T follicular helper cell (primary cell): Measurements from ENCODE around the gene KL.

Experiments
- DNase-seq: peaks from one replicate; pipeline ENCODE4 v3.0.0-alpha.2; 2020; ENCODE audit warnings: low read depth

The KL gene

DNA sequence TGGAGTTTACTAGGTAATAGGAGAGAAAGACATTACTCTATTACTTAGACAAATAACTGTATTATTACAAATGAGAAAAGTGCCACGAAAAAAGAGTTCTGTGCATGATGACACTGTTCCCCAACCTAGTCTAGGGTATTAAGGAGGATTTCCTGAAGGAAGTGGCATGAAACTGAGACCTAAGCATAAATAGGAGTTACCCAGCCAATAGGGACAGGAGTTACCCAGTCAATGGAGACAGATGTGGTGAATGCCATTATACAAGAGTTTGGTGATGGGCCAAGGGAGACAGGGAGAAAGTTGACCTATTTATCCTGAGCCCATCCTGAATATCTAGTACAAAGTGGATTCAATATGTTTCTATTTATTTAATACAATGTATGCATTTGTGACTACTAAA lies 65.4 kb downstream of the KL start:
- no peak for DNase-seq

DNA sequence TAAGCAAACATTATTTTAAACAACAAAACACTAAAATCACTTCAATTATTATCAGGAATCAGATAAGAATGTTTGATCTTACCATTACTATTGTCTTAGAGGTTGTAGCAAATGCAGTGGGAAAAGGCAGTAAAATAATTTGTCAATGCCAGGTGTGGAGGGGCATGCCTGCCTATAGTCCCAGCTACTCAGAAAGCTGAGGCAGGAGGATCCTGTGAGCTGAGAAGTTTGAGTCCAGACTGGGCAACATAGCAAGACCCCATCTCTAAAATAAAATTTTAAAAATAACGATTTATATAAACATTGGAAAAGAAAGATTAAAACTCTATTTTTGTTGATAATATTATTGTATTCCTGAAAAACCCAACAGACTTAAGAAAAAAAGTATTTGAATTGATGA lies 66.8 kb downstream of the KL start:
- no peak for DNase-seq

DNA sequence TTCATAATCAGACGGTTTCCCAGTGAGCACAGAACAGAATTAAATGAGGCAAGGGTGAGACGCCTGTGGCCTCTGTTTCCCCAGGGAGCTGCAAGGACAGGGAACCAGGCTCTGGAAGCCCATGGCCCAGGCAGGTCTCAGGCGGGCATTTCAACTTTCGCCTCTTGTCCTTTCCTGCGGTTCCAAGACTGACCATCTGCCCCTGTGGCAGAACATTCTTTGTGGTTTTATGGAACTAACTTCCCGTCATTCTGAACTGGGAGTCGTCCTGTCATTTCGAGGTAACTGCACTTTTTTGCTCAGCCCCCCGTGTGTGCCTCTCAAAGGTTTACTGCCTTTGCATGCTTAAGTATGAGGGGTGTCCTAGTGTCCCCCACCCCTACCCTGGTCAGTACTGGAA lies 70.9 kb downstream of the KL start:
- DNase-seq, result no peak

DNA sequence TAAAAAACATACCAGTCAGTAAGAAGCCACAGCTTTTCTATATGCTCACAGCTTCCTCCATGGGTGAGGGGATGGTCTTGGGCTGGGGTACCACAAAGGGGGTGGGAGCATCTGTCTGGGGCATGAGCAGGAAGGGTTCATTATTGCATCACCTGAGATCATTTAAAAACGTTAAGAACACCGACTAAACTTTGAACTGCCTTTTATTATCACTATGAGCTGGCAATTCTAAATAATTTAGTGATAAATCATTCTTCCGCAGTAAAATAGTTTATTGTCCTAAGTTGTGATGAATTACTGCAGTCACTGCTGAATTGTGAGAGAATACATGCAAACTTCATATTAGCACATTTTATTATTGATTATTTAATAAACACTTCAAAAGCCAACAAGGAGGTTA lies 71.6 kb downstream of the KL start:
- DNase-seq, result no peak

DNA sequence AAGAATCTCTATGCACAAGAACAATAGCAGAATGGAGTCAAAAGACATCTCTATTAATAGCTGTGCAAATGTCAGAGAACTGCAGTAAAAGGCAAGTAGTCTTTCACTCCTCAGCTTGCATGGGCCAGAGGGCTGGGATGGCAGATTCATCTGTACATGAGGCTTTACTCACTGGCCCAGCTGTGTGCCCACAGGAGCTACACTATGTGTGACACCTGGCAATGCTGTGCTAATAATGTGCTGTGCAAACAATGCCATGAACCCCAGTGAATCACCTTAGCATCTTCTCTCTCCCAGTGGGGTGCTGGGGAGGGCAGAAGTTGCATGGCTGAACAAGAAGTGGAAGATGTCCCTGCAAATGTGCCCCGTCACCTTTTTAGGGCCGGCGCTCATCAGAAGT lies 73.1 kb downstream of the KL start:
- DNase-seq, result no peak

DNA sequence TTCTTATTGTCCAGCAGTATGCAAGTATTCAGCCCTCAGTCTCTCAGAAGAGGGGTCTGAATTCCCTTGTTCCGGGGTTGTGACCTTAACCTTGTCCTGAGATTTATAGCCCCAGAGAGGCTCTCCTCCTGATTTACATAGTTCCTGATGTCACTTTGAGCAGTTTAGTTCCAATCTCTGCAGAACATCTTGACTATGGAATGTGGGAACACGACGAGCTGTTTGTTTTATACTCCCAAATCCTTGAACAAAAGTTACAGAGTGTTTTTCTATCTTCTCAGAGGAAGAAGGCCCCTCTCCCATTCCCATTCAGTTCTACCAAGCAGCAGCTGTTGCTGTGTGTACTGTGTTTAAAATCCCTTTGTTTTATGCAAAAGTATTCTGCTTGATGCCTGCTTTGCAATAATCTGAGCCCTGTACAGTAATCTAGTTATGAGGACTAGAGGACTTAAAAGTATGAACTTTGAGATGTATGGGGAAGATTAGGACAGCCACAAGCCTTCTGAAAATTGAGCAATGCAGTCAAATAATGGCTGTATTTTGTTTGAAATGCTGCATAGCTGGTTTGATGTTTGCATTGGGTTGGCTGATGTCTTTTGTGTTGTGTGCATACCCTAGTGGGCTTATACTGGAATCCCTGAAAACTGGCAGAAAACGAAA lies 74.7 kb downstream of the KL start:
- no peak for DNase-seq

DNA sequence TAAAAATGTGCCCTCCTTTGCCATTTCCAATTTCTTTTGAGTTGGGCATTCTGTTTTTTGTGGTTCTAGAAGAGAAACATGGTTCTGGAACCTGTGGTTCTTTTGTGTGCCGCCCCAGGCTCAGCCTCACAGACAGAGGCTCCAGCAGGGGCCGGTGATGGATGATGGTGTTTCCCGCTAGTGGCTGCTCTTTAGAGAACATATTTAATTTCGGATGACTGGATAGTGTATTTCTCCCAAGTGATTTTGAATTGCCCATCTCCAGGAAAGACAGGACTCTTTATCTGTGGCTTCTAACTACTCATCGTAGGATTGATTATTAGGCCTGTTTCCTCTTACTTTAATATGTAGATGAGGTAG lies 75.2 kb downstream of the KL start:
- DNase-seq, result no peak

DNA sequence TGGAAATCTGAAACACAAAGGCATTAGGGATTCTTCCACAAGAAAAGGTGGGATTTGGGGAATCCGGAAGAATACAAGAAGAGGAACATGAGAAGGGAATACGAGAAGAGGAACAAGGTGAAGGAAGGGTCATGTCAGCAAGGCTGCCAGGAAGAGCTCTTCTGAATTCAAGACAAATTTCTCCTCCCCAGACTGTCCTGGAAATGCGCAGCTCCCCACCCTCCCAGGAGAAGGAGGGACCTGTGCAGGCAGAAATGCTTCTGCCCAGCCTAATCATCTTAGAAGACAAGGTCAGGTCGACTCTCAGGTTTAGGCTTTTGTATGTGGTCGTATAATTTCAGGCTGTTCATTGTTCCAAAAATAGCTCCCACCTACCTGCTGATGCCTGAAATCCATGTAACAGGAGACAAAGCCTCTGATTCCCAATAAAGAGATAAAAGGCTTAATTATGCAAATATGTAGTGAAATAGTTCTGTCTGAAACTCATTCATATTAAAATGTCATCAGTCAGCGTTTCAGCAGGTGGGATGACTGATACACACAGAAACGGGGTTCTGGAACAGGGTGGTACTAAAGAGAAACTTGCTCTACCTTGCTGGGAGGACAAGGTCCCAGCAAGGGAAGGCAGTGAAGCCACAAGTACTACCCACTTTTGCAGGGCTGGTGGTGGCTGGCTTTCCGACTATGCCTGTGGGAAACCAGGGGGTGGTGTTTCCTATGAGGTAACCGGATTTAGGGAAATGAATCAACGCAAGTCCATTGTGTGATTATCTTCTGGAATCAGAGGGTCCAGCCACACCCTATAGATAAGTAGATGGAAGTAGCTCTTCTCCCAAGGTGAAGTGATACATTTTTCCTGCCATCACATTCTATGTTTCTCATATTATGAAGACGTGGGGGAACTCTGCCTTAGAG lies 76.1 kb downstream of the KL start:
- no peak for DNase-seq

DNA sequence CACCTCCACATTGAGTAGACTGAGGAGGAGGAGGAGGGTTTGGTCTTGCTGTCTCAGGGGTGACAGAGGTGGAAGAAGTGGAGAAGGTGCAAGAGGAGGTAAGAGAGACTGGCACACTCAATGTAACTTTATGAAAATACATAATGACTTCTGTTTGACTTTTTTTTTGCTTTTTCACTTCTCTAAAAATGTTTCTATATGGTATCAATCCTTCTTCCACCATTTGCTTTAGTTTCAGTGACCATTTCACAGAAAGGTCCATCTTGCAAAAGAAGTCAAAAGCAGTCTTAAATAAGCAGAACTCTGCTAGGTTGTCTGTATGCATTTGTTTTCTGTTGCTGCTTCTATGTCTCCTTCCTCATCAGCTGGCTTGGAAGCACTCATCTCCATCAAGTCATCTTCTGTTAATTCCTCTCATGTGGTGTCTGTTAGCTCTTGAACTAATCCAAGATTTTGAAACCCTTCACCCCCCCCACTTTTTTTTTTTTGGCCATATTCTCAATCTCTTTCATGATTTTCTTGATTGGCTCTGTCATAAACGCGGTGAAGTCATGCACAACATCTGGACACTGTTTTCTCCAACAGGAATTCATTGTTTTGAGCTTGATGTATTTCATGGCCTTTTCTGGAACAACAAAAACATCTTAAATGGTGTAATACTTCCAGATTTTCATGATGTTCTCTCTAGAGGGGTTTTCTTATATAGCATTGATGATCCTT lies 80.8 kb downstream of the KL start:
- DNase-seq, result no peak

DNA sequence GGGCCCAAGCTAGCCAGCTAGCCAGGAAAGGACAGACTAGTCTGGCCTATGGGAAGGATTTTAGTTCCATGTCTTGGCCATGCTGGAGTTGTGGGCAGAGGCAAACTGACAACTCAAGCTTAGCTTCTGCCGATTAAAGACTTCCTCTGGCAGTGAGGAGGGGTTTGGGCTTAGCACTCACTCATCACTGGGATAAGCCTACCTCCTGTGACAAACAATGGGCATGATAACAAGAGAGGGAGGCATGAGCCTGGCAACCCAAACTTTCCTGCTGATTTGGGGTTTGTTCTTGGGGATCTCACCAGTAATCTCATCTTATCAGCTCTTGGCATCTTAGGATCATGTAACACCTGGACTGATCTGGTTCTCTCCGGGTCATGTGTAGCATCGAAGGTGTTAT lies 83.6 kb downstream of the KL start:
- DNase-seq, result no peak

DNA sequence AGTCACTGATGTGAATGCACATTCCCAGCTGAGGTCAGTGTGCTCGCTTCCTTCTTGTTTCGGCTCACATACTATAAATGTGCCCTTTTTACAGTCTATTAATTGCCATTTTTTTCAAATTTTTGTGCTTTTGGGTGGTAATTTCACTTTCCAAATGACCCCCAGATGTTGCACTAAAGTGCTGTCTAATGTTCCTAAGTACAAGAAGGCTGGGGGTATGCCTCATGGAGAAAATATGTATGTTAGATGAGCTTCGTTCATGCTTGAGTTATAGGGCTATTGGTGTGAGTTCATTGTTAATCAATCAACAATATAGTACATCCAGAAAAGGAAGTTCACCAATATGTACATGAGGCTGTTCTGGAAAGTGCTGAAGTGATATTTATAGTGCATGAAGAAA lies 84.7 kb downstream of the KL start:
- no peak for DNase-seq

DNA sequence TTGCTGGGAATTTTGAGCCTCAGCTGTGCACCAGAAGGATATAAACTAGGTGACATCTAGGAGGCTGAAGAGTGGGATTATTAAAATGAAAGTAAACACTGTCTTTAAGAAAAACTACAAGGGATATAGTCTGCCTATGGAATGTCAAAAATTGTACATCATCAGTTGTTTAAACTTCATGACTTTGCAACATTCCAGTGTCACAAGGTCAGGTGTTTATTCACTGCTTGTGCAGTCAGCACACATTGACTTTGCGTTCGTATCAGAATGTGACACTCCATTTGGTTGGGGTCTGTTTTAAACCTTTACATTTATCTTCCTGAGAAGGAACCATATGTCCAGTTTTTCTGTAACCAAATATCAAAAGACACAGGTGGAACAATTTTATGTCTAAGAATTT lies 85.6 kb downstream of the KL start:
- DNase-seq, result no peak

DNA sequence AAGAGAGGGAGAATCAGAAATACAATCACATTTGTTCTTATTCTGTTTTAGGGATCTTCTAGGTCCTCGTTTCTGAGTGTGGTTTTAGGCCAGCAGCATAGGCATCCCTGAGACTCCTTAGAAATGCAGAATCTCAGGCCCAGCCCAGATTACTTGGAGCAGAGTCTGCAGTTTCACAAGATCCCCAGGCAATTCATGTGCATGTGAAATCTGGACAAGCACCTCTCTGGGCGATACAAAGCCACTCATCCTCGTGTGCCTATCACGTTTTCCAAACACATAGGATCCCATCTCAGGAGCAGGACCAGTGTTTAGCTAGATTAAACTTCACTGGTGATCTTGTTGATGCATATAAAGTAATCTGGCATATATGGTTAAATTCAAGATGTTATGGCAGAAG lies 87.2 kb downstream of the KL start:
- DNase-seq, result no peak

DNA sequence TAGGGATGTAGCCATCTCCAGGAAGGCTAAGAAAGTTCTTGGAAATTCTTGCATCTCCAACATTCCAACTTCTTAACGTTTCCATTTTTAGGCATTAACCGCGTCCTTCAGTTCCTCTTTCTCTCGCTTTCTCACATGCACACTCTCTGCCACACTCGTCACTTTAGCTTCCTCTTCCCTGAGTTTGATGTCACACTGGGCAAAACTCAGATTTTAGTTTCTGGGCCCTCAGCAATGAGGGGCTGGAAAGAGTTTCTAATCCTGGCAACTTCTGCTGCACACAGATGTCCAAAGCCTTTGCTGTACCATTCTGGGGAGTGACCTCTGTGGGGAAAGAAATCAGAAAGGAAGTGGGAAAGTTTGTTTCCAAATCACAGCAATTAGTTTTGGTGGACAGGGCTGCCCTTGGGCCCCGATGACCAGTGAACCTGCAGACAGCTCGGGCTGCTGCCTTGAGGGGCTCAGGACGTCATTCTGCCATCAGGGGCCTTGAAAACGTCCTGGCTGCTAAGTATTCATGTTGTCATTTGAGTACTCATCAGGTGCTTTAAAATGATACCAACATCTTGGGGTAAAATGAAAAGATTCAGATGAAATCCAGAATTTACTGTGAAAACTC lies 89.3 kb downstream of the KL start:
- no peak for DNase-seq

DNA sequence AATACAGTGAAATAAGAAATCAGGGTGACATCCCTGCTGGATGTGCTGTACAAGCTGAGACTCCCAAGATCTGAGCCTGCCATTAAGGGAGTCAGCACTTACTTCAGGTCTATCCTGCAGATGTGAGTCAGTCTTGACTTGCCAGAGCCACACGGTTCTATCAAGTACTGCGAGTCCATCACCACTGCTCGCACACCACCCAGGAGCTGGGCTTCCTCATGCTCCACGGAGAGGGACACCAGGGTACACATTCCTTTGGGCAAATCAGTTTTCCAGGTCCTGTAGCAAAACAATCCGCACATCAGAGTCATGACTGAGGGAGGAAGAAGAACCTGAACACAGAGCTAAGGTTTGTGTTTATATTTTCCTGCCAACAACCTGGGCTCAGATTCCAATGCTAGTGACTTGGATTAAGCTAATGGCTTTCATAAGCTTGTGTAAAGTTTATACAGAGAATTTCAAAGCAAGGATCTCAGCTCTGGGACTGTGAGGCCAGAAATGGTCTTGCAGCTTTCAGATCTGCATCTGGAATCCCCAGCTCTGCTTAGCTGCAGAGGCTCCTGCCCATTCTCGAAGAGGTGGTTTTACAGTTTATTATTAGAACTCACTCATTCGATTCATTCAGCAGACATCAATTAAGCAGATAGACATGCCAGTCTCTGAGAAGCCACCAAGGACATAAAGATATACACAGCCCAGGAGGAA lies 90.6 kb downstream of the KL start:
- DNase-seq, result no peak

DNA sequence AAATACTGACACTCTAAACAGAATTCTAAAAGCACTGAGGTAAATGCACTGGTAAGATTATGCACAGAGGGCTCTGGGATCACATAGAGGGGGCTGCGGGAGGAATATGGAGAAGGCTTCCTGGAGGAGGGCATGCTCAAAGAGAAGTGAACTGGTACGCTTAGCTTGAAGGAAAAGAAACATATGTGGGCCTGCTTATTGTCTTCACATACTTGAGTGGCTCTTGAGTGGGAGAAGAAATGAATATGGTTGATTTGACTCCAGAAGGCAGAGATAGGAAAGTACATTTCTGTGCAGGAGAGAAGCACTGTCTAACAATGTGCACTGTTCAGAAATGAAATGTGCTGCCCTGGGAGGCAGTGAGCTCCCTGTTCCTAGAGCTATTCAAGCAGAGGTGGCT lies 91.1 kb downstream of the KL start:
- DNase-seq, result no peak

DNA sequence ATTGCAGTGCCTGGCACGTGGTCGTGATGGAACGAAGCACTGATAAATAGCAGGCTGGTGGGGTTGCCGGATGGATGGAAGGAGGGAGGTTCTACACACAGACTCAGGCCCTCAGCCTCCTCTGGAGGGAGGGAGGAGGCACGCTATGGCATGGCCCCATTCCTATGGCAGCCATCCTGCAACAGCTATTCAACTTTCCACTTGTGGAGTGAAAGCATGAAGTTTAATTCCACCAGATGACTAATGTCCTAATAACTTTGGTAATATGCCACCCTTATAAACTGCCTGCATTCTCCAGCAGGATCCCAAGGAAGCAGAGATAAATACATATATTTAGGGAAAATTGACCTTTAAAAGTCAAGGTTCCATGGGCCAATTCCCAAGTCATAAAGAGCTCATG lies 92.4 kb downstream of the KL start:
- no peak for DNase-seq

DNA sequence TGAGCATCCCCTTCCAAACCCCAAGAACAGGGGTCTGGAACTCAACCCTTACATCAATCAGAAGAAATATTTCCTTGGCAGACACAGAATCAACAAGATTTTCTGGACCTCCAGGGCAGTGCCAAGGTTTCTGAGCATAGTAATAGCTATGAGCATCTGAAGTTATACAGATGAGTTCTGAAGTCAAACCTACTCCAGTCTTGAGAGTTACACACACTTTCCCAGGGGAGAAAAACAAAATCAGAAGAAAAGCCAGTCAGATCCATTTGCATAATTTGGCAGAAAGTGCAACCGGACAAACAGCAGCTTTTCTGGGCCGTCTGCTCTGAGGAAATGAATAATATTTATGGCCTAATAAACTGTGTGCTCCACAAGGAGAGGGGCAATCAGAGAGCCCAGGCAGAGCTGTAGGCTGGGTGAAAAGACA lies 93.1 kb downstream of the KL start:
- no peak for DNase-seq

DNA sequence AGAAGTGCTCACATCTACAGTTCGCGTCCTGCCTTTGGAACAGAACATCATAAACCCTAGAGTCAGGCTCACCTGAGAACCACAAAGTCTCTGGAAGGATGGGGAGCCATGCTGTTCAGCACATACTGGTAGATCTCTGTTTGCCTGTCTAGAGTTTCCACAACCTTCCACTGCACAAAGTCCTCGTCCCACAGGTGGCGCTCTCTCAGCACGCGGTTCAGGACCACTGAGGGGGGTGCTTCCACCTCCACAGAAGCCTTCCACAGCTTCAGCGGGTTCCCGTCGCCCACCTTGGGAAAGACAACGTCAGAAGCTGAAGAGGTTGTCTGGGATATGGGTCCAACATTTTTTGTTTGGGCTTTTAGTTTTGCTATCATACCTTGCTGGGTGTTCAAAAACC lies 93.6 kb downstream of the KL start:
- no peak for DNase-seq

DNA sequence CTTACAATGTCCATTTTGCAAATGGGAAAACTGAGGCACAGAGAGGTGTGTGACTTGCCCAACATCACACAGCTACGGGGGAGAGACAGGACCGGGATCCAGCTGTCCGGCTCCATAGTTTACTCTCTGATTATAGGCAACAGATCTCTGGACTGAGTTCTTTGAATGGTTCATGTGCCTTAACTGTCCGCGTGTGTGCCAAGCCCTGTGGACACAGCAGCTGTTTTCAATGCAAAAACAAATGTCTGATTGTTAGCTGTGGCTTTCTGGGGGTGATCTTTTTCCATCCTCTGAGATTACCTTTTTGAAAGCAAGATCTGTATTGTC lies 94.1 kb downstream of the KL start:
- no peak for DNase-seq

DNA sequence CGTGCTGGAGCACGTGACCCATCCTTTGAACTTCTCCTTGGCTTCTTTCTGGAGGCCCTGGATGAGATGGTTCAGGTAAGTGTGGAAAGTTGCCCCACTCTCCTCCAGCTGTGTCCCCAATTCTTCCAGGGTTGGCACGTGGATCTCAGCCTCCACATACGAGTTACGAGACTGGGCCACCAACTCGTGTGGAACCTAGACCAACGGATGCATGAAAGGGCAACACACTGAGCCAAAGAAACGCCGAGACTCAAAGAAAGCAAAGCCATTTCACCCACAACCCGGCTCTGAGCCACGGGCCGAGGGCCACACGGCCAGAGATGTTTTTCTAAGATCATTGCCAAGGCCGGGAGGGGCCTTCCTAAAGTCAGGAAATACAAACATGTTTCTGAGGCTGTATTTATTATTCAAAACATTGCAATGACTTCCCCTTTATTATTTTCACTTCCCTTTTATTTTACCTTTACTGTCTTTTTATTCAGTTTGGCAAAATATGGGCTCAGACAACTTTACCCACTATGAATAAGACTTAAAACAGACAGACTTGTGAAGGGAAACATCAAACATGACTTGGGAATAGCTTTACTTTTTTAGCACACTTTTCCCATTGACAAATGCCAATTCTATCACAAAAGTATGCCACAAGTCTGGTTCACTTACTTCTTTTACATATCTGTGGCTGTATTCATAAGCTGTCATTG lies 94.6 kb downstream of the KL start:
- DNase-seq, result no peak
